HG03064 (cell line): ENCODE data around the gene ATP8B4.

Experiments used
- ATAC-seq: cut with Tn5 transposase; IDR thresholded peaks from one replicate; pipeline ENCODE4 v1.9.1; 2021; ENCODE audit warnings: low read depth; ENCODE audit not compliant: unreplicated experiment

Gene ATP8B4

DNA sequence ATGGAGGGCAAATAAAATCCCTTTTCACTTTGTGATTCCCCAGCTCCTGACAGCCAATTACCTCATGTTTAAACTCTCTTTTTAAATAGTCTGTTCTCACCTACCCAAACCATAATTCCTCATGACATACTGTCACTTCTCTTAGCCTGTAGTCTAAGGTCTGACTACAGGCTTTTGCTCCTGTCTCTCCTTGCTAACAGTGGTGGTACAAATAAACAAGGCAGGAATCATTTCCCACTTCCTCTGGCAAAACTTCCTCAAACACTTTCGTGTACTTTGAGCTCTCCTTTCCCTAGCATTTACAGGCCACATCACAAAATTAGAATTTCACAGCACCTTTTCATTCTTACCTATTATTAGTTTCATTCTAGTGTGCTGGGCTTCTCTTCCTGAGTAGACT, 51.8 kb downstream of the ATP8B4 start:
- ATAC-seq = no peak

DNA sequence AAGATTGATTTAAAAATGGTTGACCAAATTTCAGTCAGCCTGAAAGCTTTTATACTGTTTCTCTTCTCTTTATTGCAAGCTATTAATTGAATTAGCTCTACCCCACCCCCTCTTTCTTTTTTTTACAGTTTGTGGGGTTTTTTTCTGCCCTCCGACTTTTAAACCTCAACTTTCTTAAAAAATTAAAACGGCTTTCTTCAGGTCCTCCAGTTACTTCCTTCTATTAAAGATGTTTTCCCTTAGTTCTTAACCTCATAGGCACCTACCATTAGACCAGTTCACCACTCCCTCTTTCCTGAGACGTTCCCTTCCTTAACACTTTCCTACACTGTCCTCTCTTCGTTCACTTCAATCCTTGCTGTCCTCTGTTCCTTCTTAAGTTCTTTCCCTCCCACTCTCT, 52.4 kb downstream of the ATP8B4 start:
- no peak for ATAC-seq

DNA sequence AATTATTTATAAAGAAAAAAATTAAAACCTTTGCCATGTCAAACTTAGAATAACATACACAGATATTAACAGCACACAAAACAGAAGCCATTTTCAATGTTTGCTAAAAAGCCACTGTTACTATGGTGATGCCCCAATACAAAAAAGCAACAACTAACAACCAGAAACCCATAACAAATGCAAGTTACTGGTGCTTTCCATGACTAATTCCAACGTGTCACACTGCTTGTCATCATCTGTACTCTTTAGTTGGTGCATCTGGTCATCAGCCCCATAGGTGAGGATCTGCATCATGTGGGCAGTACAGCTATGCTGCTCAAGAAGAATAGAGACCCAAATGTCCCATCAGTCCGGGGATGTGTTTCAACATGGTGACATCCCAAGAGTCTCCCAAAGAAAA, 52.8 kb downstream of the ATP8B4 start:
- ATAC-seq = no peak

DNA sequence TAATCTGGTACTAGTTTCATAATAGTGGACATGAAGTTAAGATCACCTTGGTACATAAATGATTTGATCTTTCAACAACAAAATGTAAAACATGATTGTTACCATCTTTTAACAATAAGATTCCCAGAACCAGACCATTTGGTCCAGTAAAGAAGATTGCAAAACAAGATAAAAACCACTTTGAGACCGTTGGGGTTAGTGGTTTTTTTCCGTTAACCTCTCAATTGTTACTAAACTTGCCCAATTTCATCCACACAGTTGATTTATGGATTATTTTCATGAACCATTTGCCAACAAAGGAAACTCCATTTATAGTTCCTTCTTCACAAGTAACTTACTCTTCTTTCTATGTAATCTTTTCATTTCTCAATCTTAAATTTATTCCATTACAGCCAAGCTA, 53.8 kb downstream of the ATP8B4 start:
- ATAC-seq = no peak

DNA sequence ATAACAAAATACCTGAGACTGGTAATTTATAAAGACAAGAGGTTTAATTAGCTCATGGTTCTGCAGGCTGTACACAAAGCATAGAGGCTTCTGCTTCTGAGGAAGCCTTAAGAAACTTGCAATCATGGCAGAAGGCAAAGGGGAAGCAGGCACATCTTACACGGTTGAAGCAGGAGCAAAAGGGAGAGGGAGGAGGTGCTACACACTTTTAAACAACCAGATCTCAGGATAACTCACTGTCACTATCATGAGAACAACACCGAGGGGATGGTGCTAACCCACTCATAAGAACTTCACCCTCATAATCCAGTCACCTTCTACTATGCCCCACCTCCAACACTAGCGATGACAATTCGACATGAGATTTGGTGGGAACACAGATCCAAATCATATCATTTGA, 54.4 kb downstream of the ATP8B4 start:
- no peak for ATAC-seq

DNA sequence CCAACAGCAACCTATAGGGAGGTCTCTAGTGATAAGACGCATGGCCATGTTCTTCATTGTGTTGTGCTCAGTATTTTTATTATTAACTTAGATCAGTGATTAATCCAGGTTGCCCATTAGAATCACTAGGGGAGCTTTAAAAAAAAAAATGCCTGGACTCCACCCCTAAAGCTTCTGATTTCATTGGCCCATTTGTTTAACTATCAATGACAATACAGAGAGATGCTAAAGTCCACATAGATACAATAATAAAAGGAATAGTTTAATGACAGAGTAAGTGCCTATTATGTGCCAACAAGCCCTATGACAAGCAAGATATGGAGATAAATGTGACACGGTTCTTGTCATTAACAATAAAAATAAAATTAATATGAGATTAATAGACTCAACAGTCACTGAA, 55.8 kb downstream of the ATP8B4 start:
- ATAC-seq = no peak

DNA sequence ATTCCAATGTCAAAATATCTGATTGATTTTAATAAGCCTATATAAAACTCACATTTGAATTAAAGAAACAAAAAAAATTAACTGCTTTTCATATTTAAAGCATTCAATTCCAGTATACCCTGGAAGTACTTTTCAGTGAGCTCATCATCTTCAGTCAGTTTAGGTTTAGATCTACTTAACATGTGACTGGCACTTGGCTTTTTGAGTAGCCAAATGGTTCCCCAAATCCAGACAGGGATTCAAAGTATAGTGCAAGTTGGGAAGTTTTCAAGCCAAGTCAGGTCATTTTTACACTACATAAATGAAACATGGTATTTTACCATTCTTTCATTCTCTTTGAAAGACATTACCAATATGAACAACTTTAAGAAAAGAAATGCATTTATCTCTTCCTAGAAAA, 57.5 kb downstream of the ATP8B4 start:
- ATAC-seq = no peak

DNA sequence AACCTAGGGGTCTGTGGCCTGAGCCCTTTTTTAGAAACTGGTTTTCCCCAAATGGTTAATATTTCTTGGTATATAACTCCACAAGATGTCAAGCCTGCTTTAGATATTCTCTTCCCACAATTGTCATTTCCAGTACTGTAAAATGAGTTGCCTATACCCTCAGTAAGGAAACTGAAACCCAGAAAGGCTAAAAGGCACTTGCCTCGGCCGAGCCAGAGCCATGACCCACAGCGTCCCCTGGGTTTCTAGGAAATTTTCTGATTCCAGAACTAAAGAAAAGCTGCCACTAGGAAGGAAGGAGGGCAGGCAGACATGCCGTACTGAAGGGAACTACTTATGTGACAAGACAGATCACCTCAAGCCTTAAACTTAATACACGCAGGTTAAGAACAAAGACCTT, 59.1 kb downstream of the ATP8B4 start:
- ATAC-seq = no peak

DNA sequence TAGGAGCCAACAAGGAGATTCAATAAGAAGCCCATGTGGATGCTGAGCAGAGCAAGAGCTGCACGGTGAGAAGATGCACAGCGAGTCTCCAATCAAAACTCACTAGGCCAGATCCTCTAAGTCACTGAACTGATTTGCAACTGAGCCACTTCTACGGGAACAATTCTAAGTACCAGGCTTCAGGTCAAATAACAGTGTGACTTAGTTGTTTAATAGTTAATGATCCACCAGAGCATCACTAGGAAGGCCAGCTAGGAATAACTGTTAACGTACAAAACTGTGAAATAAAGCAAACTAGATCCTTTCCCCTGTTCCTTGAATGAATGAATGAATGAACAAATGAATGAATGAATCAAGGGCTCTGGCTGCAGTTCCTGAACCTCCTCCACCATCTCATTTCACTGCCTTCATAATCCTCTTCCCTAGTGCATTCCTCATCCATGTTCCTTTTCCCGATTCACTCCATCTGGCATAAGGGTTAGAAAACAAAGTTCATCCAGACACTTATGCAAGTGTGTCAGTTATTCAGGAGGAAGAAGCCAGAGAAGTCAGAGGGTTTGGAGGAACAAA, 59.7 kb downstream of the ATP8B4 start:
- no peak for ATAC-seq

DNA sequence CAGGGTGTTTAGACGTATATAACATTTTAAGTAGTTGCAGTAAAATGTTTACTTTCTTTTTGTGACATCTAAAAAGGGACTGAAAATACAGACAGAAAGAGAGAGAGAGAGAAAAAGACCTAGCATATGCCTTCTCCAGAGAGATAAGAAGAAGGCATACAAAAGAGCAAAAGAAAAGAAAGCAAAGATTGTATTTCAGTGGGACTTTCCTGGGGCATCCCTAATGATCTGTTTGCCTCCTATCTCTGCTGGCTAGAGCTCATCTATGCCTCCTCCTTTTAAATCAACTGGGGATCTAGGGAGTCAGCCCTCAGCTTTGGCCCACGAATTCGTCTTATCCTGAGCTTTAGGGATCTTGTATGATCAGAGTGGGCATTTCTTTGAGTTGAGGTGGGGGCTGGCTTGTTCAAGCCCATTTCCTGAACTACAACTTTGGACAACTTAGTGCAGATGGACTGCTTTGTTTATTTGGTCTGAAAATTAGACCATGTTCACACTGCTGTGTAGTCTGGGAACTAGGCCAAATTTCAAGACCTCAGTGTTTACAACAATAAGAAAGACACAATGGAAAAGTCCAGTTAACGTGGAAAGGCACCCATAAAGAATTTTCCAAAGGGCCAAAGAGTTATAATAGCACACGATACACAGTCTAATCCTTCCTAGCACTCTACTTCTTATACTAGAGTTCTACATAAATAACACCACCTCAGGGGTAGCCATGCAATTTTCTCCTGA, 61.0 kb downstream of the ATP8B4 start:
- ATAC-seq = no peak

DNA sequence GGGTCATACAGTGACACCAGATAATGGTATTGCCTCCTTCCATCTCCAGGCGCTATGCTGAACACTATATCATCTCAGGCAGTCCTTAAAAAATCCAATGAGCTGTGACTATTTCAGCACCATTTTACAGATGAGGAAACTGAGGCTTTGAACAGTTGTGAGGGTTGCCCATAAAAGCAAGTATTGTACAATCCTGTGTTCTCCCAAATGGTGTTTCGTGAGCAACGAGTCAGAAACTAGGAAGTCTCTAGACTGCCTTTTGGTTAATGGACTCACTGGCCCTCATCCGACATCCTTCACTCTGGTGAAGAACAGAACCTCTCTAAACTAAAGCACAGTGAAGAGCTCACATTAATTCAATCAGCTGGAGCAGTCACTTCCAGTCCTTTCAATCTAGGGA, 61.8 kb downstream of the ATP8B4 start:
- ATAC-seq = no peak

DNA sequence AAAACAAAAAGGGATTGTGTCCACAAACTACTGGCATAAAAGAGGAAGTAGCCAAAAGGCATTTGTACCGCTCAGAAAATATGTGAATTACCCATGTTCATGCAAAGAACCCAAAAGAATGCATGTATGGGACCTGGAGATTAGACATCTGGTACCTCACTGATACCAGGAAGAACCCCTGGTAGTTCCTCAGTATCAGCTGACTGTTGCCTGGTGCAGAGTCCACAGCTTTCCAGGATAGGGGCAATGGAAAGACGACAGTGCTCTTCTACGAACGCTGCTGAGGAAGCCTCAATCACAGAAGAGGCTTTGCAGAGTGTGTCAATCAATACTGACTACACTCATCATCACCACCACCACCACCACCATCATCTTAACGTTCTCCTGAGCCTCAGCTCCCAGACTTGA, 63.3 kb downstream of the ATP8B4 start:
- ATAC-seq = no peak

DNA sequence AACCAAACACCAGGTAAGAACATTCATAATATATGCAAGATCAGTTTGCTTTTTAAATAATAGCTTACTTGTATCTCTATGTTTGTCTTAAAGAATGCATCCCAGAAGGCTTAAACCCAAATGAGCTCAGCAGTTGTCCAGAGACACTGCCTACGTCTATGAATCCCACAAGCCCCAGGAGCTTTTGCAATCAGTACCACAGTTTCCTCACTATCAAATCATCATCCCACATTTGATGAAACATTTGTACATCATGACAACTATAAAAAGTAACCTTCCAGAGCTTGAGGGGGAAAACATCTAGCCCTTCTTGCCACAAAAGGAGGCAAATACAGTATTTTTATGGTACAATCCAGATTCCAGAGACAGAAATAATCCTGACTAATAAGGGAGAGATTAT, 63.7 kb downstream of the ATP8B4 start:
- ATAC-seq = no peak

DNA sequence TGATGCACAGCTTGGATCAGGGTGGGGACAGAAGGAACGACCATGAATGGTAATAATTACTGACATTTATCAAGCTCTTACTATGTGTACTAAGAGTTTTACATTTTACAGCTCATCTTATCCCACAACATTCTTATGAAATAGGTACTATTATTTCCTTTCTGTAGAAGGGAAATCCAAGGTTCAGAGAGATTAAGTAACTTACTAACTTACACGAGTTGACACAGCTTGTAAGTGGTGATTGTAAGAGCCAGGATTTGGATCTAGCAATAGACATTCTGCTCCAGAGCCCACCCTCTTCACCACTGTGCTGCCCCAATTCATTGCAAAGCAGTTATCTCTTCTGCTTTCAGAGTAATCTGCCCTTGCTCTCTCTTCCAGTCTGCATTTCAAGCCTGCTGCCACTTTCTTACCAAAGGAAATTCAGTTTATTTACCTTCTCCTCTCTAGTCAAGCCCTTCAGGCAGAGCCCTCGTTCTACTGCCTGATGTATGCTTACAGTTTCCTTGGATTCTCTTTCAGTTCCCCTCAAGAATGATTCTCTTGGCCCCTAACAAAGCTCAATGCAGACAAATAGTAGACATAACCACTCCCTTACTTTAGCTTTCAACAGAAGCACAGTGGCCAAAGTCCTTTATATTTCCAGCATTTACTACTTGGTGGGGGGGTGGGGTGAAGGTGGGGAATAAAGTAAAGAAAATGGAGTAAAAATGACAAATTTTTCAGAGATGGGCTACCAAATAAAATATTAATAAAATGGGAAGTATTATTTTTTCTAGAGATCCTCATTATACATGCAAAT, 65.8 kb downstream of the ATP8B4 start:
- no peak for ATAC-seq

DNA sequence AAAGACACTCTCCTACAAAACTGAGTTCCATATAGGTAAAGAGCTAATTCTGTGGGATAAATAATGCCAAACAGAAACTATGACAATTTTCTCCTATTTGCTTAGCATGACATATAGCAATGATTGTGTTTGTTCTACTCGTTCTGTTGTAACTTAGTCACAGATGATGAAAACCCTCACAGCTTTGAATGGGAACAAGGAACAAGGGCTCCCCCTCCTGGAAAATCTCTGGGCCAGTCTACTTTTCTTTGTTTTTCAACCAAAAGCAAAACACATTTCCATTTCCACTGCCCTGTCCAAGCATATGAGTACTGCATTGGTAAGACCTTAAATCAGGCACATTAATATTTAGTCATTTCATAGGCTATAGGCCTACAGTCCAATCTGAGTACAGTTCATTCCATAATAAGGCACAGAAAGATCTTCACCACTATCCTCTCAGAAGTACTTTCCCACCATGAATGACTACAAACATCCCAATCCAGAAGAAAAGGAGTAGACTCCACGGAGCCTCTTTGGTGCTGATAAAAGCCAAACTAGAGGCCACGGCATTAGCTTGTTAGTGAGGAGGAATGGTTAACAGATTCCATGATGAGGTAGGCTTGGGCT, 67.1 kb downstream of the ATP8B4 start:
- ATAC-seq = no peak

DNA sequence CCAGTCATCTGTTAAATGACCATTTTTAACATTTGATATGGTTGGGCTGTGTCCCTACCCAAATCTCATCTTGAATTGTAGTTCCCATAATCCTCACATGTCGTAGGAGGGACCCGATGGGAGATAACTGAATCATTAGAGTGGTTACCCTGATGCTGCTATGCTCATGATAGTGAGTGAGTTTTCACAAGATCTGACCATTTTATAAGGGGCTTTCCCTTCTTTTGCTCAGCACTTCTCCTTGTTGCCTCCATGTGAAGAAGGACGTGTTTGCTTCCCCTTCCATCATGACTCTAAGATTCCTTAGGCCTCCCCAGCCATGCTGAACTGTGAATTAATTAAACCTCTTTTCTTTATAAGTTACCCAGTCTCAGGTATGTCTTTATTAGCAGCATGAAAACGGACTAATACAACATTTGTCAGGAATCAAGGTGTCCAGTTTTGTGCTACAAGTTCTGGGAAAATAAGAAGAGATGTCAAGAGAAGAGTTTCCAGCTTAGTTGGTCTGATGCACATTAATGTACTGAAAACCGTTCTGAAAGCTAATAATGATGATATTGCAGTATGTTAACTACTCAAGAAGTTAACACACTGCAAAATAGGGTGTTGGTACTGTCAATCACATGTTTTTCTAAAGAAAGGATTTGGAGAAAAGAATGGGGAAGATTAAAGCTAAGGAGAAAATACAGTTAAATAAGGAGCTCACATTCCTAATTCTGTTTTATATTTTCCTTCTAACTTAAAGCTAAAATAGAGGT, 67.9 kb downstream of the ATP8B4 start:
- no peak for ATAC-seq

DNA sequence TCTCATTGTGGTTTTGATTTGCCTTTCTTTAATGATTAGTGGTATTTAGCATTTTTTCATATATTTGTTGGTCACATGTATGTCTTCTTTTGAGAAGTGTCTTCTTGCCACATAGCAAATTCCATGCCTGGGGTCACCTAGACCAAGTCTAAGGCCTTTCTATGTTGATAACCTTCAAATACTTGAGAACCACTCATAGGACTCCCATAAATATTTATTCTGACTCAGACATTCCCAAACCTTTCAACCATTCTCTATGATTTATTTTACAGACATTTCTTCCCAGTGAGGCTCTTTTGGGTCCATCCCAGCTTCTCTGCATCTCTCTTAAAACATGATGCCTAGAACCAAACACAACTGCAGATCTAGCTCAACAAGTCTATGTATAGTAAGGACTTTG, 69.2 kb downstream of the ATP8B4 start:
- ATAC-seq = no peak

DNA sequence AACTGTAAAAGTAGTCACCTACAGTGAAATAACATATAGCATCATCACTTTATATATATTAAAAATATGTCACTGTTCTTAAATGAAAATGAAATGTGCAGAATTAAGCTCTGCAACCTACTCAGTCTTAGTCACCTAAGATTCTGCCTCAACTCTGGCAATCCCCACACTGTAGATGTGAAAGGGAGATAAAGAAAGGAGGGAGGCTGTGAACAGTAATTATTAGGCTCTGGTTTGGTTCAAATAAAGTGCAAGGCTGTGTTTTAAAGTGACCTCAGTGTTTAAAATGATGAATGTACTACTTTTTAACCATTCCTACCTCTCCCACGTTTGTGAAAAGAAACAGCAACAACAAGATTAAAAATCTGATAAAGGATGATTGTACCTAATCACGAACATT, 72.2 kb downstream of the ATP8B4 start:
- no peak for ATAC-seq

DNA sequence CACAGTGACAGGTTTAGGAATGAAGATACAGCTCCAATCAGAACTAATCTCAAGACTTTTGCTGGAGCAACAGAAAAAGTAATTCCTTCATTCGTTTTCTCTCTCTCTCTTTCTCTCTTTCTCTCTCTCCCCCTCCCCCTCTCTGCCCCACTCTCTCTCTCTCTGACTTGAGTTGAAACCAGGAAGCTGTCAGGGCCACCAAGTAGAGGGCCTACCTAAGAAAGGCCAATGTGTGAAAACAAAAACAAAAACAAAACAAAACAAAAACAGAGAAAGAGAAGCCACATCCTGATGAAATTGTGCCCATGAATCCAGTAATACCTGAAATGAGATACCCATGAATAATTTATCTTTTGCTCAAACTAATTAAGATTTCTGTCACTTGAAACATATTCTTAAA, 72.9 kb downstream of the ATP8B4 start:
- no peak for ATAC-seq

DNA sequence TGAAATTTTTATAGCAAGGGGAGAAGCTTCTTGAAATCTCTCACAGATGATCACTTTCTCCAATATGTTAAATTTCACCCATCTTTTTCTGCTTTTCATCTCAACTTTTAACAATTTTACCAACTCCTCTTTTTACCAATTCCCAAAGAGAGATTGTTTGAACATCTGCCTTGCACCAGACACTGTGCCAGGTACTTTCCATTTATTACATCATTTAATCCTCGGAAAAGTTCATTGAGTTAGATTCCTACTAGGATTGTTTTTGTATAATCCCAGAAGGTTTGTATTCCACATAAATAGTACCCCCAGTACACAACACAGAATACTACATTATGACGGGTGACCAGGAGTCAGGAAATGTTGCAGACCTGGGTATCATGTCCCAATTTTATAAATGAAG, 74.1 kb downstream of the ATP8B4 start:
- ATAC-seq = no peak

DNA sequence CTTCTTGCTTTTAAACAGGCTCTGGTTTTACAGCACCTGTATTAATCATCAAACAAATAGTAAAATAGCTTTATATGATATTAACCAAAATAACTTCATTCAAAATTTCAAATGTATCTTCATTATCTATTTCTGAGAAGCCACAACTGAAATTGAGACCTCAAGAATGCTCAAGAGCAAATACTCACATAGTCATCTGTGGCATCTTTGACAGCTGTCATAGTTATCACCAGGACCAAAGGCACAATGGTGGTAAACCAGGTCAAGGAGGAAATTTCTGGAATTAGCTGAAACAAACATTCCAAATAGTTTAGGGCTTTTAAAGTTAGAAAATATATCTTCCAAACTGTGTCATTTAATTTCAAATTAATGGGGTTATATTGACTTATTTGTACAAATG, 74.6 kb downstream of the ATP8B4 start:
- ATAC-seq = no peak
